HG02678 (cell line): Measurements from ENCODE around the gene TENT4B.

Experiments
- ATAC-seq: cut with Tn5 transposase; IDR thresholded peaks from one replicate; pipeline ENCODE4 v1.9.1; 2021; ENCODE audit warnings: mild to moderate bottlenecking, moderate library complexity; ENCODE audit not compliant: unreplicated experiment

TENT4B gene

DNA sequence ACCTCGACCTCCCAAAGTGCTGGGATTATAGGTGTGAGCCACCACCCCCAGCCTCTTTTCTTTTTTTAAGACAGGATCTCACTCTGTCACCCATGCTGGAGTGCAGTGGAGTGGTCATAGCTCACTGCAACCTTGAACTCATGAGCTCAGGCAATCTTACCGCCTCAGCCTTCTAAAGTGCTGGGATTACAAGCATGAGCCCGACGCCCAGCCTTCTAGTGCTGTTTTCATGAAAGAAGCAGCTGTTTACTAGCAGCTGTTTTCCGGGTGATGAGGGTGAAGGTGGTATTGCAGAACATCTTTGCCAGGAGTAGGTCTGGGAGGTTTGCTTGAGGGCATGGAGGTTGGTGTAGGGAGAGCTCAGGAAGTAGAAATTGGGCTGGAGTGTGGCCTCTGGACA is 115.2 kb downstream of the TENT4B start:
- ATAC-seq, result no peak

DNA sequence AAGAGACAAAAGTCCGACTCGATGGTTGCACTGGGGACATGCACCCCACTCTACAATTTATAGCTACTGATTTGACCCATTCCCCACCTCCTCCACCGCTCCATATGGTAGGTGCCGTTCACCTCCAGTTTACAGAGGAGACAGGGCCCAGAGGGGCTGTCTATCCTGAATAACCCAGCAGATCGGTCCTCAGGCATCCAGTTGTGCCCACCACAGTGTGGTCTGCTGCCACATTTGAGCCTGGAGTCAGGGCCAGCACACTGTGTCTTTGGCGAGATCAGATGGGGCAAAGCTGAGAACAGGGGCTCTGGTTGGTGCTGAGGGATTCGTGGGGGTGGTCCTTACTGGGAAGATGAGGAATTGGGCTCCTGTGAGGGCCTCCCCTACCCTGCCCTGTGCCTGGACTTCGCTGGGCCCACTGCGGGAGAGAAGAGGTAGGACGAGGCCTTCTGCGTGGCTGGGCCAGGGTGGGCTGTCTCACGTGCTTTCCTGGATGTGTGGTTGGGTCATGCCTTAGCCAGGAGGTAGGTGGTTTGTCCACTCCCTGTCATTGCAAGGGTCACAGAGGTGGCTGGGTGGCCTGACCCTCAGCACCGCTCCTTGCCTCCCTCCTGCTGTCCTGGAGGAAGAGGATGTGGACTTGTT is 116.1 kb downstream of the TENT4B start:
- ATAC-seq, result no peak

DNA sequence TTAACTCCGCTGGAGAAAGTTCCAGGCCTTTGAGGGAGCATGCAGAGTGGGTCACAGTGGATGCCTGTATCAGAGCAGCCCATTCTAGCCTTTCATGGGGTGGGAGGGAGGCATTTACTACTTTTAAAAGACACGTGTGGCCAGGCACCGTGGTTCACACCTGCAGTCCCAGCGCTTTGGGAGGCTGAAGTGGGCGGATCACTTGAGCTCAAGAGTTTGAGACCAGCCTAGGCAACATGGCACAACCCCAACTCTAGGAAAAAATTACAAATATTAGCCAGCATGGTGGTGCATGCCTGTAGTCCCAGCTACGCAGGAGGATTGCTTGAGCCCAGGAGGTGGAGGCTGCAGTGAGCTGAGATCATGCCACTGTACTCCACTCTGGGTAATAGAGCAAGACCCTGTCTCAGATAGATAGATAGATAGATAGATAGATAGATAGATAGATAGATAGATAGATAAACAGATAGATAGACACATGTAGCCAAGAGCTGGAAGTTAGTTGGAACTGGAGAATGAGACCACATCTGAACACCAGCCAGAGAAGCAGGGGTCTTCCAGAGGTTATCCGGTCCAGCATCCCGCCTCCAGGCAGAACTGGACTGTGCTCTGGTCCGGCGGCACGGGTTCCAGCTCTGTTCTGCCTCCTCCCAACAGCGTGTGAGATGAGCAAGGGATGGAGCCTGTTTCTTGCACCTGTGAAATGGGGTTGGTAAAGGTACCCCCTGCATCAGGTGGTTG is 116.8 kb downstream of the TENT4B start:
- no peak for ATAC-seq

GRCh38 chr16:50270510-50271147 is 117.5 kb downstream of the TENT4B start:
- ATAC-seq, result no peak

GRCh38 chr16:50271148-50272041 is 118.3 kb downstream of the TENT4B start:
- no peak for ATAC-seq

- no peak for ATAC-seq
These were observed 119.0 kb downstream of the TENT4B start for GRCh38 chr16:50272111-50272571.

DNA sequence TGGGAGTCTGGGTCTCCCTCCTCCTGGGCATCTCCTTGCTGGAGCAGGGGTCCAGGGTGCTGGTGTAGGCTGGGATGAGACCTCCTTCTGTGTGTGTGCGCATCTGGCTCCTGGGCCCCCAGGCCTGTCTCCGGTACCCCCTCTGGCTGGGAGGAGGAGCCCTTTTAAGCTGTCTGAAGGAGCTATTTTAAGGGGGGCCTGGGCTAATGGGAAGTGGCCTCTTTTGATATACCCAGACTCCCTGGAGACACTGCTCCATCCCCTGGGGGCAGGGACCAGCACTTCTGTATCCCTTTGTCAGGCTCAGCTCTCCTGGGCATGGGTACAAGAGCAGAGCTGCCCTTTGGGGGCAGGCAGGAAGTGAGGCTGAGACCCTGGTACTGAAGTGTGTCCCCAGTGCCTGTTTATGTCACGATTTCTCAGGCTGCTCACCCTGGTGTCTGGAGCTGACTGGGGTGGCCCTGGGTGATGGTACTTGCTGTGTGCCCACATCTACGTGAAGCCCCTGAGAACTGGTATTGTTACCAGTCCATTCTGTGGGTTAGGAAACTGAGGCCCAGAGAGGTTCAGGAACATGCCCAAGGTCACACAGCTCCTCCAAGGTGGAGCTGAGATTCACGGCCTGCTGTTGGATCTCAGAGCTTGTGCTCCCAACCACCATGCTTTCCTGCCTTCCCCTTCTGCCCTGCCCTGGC is 119.7 kb downstream of the TENT4B start:
- ATAC-seq, result no peak

DNA sequence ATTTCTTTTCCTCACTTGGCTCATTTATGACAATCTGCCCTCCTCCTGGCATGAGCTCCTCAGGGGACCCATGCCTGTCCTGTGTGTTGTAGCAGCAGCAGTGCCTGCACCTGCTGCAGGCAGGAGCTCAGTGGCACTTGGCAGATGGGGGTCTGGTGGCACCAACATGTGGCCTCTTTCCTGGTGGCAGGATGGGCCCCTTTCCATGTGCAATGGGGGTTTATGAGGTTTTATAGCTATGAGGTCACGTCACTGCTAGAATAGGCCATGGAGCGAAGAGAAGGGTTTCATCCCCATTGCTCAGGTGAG is 120.2 kb downstream of the TENT4B start:
- no peak for ATAC-seq

DNA sequence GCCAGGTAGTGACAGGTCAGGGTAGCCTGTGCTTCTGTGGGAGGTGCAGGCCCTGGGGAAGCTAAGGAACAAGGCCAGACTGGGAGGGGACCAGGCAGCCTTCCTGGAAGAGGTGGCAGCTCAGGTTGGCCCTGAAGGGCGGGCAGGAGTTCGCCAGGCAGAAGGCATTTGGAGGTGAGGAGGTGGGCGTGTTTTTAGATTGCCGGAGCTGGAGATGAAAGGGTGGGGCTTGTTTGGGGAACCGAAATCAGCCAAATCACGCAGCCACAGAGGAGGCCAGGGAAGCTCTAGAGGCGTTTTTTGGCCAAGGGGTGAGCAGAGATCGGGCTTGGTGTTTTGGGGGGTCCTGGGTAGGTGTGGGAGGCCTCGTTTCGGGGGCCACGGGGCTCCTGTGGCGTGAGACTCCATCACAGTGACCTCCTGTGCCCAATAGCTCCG is 120.8 kb downstream of the TENT4B start:
- peak; percentile 63 for ATAC-seq

- peak; percentile 48 for ATAC-seq
These were observed 121.4 kb downstream of the TENT4B start for GRCh38 chr16:50274326-50275097.

GRCh38 chr16:50275098-50275415 is 122.0 kb downstream of the TENT4B start:
- no peak for ATAC-seq

DNA sequence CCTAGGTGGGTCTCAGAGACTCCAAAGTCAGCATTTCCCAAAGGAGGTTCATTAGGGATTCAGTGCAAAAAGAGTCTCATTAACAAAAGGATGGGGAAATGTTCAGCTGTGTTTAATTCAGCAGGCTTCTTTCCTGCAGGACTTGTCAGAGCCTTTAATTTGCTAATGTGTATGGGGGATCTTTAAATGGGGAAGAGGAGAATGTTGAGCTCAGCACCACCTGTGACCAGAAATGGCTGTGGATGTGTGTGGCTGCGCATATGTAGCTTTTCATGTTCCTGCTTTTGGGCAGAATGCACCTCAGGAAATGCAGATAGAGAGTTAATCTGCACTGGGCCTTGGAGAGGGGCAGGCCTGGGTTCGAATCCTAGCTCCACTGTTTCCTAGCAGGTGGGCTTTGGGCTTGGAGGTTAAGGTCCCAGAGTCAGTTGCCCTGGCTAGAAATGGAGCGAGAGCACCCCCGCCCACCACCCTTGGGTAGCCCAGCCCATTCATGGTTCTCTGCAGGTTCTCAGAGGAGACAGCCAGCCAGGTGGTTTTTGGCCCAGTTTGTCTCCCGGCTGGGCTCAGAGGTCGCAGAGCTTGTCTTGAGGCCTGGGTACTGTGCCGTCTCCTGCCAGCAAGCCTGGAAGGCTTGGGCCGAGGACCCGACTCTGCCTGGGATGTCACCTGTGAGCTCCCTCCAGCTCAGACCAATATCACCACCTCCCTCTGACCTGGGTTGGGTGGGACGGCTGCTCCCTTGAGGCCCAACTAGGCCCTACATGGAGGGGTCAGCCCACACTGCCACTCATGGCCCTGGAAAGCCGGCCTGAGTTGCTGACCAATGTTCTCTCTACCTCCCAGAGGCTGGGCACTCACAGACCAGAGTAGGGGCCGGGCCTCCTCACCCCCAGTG is 122.6 kb downstream of the TENT4B start:
- ATAC-seq, result no peak

GRCh38 chr16:50276326-50276640 is 123.2 kb downstream of the TENT4B start:
- no peak for ATAC-seq

DNA sequence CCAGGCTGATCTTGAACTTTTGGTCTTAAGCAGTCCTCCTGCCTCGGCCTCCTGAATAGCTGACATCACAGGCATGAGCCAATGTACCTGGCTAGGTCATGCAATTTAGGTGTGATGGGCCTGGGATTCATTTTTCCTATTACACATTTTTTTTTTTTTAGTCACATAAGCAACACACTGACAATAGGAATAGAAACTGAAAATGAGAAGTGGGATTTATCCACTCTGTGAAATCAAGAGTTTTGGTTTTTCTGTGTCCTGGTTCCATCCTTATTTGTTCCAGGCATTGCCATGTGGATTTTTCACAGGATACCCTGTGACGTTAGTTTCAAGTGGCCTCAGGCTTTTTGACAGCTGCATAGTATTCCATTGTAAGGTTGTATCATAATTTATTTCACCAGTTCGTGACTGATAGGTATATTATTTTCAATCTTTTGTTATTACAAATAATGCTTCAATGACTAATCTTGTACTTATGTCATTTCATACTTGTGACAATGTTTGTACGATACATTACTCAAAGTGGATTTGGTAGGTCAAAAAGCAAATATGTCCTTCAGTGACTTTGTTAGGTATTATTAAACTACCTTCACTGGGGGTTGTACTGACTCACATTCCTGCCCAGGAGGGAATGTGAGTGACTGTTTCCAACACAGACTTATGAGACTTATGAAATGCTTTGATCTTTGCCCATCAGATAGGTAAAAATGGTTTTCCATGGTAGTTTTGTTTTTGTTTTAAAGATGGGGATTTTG is 123.9 kb downstream of the TENT4B start:
- ATAC-seq, result no peak

DNA sequence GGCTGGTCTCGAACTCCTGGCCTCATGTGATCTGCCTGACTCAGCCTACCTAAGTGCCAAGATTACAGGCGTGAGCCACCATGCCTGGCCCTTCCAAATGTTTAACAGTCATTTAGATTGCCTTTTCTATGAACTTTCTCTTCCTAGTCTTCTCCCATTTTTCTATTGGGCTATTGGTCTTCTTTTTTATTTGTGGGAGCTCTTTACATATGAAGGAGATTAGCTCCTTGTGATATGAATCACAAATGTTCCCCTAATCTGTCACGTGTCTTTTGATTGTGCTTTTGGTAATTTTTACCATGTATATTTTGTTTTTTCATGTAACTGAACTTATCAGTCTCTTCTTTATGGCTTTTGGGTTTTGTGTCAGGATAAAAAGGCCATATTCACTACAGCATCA is 125.1 kb downstream of the TENT4B start:
- ATAC-seq, result no peak

GRCh38 chr16:50279504-50279865 is 126.4 kb downstream of the TENT4B start:
- ATAC-seq, result no peak

GRCh38 chr16:50280932-50281331 is 127.8 kb downstream of the TENT4B start:
- ATAC-seq, result no peak
